T-helper 2 cell (primary cell): Measurements from ENCODE around the gene ISL2.

ENCODE experiments used
- DNase-seq, 5 experiments: peaks; one replicate each; pipeline versions ENCODE4 v3.0.0 to v3.0.0-alpha.2; 2012 to 2022

ISL2 gene

GRCh38 chr15:76327191-76328105, 9.1 kb upstream of the ISL2 start:
- DNase-seq, result no peak

DNA sequence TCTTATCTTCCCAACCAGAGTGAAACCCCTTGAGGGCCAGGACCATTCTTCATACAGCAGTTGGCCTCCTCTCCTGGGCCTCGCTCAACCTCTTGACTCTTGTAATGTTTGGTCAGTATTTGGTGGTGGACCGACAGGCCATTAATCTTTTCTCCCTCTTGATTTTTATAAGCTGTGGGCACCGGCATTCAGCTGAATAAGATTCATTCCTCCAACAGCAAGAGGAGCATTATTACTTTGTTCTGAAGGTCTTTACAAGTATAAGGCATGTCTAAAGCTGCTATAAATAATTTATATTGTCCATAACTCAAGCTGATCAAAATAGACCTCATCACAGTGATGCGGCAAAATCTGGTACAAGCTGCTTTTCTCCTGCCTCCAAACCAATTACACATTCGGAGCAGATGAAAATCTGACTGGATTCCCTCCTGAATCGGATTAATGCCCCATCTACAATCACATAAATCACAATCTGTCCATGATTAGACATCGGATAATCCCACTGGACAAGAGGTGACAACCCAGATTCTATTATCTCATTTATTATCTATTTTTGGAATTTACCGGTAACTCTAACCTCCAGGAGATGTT, 8.4 kb upstream of the ISL2 start:
- no peak for DNase-seq

DNA sequence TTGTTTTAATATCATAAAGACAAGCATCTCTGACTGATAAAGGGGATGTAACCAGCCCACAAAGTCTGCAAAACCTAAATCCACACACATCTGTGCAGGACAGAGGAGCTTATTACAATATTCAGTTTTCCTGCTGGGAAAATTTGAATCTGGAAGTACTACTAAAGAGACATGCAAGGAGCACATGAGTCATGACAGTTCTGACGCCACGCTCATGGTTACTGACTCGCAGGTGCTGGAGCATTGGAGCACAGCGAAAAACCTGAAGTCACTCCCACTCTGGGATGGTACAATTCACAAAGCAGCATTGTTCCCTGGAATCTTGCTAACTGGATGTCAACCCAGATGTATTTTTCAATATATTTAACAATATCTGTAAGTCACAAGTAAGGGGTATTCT, 7.6 kb upstream of the ISL2 start:
- DNase-seq, result no peak

- no peak for DNase-seq
Observed at GRCh38 chr15:76330080-76330680, 6.4 kb upstream of the ISL2 start.

DNA sequence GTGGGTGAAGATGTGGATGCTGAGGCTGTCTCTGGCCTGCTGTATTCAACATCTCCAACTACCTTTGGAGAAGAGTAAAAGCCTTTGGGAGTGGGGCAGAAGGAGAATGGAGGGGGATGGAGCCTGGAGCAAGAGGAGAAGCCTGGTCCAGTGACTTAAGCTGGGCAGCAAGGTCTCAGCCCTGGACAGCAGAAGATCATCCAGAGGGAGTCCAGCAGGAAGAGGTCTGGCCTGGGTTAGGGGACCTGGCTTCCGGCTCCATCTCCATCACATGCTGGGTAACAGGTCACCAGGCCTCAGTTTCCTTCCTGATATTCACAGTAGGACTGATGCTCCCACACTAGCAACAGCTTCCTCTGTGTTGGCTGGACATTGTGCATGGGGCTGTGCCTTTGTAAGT, 3.8 kb upstream of the ISL2 start:
- no peak for DNase-seq

- DNase-seq, result no peak
Observed at GRCh38 chr15:76333309-76333708, 3.3 kb upstream of the ISL2 start.

- peak in 1 of 5 experiments; percentile 79 for DNase-seq
Observed at GRCh38 chr15:76333720-76334437, 2.7 kb upstream of the ISL2 start.

GRCh38 chr15:76334438-76335306, 1.9 kb upstream of the ISL2 start:
- DNase-seq, result no peak

DNA sequence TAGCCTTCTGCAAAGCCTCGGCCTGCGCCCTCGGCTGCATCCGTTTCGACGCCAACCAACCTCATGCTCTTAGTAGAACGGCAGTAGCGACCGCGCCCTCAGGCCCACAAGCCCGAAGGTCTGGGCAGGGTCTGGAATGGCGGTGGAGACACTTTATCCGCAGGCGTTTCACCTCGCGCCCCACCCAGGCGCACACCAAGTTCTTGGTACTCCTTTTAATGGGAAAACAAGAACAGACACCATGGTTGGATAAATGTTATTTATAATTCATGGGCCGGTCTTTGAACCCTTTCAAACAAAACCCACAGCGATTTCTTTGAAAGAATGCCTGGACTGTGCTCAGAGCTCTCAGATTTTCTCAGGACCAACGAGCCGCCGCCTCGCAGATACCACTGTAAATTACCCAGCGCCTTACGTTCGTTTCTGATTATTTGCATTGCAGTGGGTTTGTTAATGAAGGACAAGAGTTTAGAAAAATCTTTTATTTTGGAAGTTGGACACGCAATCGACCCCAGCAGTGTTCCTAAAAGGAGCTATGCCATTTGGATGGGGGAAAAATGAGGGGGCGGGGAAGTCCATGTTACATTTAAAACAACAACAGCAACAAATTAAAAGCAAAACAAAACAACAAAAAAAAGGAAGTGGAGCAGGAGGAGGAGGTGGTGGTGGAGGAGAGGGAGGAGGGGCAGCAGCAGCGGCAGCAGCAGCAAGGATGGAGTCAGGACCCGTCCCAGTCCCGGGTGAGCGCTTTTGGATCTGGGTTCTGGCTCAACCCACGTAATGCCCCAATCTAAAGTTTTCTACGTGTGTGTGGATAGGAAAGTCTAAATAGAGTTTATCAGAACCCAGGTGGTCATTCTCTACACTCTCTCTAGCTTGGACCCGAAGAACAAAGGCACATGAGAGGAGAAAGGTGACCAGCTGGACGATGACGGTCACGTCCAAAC, 993 bp upstream of the ISL2 start:
- peak in 1 of 5 experiments; percentile 75 for DNase-seq

DNA sequence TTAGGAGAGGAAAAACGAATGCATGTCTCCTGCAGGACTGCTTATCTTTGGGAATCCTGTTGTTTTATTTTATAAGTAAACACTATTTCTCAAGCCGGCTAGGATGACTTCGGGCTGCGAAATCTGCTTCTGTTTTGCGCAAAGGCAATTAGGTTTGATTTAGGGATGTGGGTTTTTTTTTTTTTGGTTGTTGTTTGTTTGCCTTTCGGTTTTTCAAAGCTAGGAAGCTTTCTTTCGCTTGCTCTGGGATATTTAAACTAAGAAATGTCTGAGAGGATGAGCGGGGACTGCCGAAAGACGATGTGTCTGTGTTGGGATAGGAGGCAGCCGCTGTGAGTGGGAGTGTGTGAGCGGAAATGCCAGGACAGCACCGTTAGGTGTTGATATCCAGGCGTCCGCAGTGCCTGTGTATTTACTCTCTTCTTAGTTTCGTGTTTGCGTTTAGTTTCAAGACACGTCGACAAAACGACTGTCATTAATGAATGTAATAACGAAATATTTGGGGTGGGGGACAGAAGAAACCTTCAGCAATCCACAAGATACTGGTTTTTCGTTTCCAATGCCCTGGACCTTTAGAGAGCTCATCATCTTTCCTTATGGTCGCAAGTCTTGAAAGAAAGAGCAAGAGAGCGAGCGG, 604 bp downstream of the ISL2 start:
- peak in 1 of 5 experiments; percentile 55 for DNase-seq

GRCh38 chr15:76337696-76338485, 1.3 kb downstream of the ISL2 start:
- peak in 1 of 5 experiments; percentile 65 for DNase-seq

DNA sequence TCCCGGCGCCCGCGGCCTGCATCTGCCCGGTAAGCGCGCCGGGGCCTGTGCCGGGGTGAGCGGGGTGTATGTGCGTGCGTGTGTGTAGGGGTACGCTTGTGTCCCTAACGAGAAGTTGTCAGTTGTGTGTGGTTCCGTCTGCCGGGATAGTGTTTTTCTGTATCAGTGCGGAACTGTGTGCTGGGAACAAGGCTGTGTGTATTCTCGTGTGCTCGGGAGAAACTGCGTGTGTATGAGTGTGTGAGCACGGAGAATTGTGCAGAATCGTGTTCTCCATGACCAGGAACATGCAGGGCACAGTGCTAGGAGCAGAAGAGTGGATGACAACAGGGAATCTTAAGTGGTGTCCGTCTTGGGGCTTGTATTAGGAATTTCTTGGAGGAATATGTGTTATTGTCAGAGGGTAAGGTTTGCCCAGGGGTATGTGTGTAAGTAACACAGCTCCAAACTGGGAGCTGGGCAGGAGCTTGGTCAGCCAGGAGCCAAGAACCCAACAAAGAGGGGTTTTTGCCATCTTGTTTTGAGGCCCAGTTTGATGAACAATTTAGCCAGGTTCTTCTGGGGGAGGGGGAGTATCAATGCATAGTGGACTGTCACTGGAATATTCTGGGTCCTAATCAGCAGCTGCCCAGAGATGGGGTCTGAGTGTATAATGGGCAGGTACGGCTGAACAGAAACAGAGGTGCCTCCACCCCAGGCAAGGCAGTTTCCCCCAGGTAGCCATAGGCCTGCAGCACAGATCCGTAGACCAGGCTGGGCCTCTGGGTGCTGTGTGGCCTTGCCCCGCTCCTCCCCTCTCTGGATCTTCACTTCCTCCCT, 2.1 kb downstream of the ISL2 start:
- DNase-seq, result no peak

DNA sequence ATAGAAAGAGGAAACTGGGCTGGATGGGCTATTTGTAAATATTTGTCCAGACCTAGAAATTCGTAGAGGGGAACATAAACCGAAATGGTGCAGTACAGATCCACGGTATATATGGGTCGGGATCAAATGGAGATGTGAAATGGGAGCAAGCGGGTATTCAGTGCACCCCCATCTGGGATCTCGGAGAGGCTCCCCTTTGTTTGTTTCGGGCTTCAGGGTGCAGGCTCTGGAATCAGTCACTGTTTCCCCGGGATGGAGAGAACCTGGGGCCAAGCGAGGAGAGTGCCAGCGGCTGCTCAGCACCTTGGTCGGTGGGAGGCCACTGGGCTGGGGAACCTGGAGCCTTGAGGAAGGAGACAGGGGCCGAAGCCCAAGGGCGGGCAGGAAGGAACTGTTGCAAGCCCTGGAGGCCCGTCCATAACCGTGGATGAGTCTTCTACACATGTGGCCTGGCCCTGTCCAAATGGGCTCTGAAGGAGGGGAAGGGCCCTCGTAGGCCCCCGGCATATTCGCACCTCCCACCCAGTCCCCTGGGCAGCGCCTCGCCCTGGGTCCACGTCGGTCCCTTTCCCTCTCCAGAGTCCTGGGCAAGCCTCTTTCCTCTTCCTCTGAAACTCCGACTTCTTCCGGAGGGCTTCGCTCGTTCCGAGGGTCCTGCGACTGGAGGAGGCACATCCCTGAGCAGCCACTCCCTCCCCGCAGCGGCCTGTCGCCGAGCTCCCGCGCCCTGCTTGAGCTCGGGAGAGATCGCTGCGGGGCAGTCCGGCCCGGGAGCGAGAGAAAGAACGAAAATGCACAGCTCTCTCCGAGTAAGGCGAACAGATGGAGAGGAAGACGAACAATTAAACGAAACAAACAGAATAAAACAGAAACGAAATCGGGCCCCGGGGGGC, 3.0 kb downstream of the ISL2 start:
- DNase-seq, result peak in 1 of 5 experiments; percentile 50

DNA sequence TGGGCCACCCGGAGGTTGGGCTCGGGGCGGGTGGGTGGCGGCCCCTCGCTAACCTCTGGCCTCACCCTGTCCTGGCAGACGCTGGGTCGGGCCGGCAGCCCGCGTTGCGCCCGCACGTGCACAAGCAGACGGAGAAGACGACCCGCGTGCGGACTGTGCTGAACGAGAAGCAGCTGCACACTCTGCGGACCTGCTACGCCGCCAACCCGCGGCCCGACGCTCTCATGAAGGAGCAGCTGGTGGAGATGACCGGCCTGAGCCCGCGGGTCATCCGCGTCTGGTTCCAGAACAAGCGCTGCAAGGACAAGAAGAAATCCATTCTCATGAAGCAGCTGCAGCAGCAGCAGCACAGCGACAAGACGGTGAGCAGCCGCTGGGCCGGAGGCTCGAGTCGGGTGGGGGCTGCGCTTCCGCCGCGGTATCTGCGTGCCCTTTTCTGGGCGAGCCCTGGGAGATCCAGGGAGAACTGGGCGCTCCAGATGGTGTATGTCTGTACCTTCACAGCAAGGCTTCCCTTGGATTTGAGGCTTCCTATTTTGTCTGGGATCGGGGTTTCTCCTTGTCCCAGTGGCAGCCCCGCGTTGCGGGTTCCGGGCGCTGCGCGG, 3.7 kb downstream of the ISL2 start:
- peak in 1 of 5 experiments; percentile 54 for DNase-seq

GRCh38 chr15:76340803-76341365, 4.3 kb downstream of the ISL2 start:
- peak in 3 of 5 experiments; percentile 24 to 71 (median 29) for DNase-seq

GRCh38 chr15:76341366-76342057, 4.9 kb downstream of the ISL2 start:
- DNase-seq, result no peak
